ENCODE measurements around the gene SYT12.

- TF ChIP-seq POLR2A (IDR thresholded peaks at IDR 0.05; ENCODE audit: low read length) (no peak), GATA1 (IDR thresholded peaks at IDR 0.05; ENCODE audit: low read depth, low read length) (no peak)
These were observed 30.9 kb upstream of the SYT12 start for GRCh38 chr11:66992041-66992440.
